SK-N-SH (cell line): ENCODE measurements around the gene MYRF. TPM values are rescaled to one million over a fixed set of nuclear protein-coding genes. Genes with fewer than 3 reads are reported as not detected.

Experiments used
- CTCF ChIA-PET: fragments of 300-600, 350-600 bp; formaldehyde crosslinking; extraction: SDS; loops from one replicate; lab custom pipeline; 2021; lab: Yijun Ruan, JAX
- POLR2A ChIA-PET: fragments of 350-600 bp; sonication (Branson Sonifier 250); formaldehyde crosslinking; extraction: SDS; loops from one replicate; lab custom pipeline; 2020; ENCODE audit warnings: antibody characterized with exemption, inconsistent platforms; lab: Yijun Ruan, JAX
- DNase-seq: peaks from one replicate; pipeline ENCODE4 v3.0.0; 2012
- H2AFZ ChIP-seq: fragments of 200-600 bp; sonication (generic); 2 replicates; pipeline ENCODE4 v1.8.1; 2016; ENCODE audit warnings: antibody characterized with exemption, mild to moderate bottlenecking, low read depth
- H3F3A ChIP-seq: fragments of 200-600 bp; sonication (generic); replicated peaks from 2 replicates; pipeline ENCODE3; 2016; ENCODE audit warnings: antibody characterized with exemption, mild to moderate bottlenecking; ENCODE audit not compliant: insufficient read depth
- H3K27ac ChIP-seq, 2 experiments: fragments of 200-500 bp in 1 of 2; fragments of 200-600 bp in 1 of 2; sonication (Bioruptor generic) in 1 of 2; sonication (generic), shearing (Covaris generic) in 1 of 2; 2 replicates each; pipeline versions ENCODE4 v1.5.1 to v1.6.1; 2014 to 2016; ENCODE audit warnings: low read depth in 2 of 2, inconsistent platforms in 1 of 2, low read length in 1 of 2, mild to moderate bottlenecking in 1 of 2, mixed read lengths in 1 of 2
- H3K27me3 ChIP-seq: fragments of 200-600 bp; sonication (generic), shearing (Covaris generic); 2 replicates; pipeline ENCODE4 v1.6.1; 2016; ENCODE audit warnings: mixed run types; ENCODE audit not compliant: insufficient read depth
- H3K36me3 ChIP-seq, 2 experiments: fragments of 200-500 bp in 1 of 2; fragments of 200-600 bp in 1 of 2; sonication (Bioruptor generic) in 1 of 2; sonication (generic) in 1 of 2; replicated peaks in 1 of 2; 2 replicates each; pipeline versions ENCODE3 to v1.5.1; 2014 to 2016; ENCODE audit warnings: low read length in 1 of 2, mild to moderate bottlenecking in 1 of 2; ENCODE audit not compliant: insufficient read depth in 2 of 2, control insufficient read depth in 1 of 2
- H3K4me1 ChIP-seq, 2 experiments: fragments of 200-500 bp in 1 of 2; fragments of 200-600 bp in 1 of 2; sonication (Bioruptor generic) in 1 of 2; sonication (generic), shearing (Covaris generic) in 1 of 2; 2 replicates each; pipeline versions ENCODE4 v1.5.1 to v1.6.1; 2014 to 2016; ENCODE audit warnings: low read depth in 1 of 2, low read length in 1 of 2, mixed run types in 1 of 2; ENCODE audit not compliant: insufficient read depth in 2 of 2, control insufficient read depth in 1 of 2
- H3K4me2 ChIP-seq: fragments of 200-600 bp; sonication (generic), shearing (Covaris generic); 2 replicates; pipeline ENCODE4 v1.6.1; 2017; ENCODE audit warnings: mixed run types
- H3K4me3 ChIP-seq, 2 experiments: fragments of 200-500 bp in 1 of 2; fragments of 200-600 bp in 1 of 2; sonication (Bioruptor generic) in 1 of 2; sonication (generic), shearing (Covaris generic) in 1 of 2; 2 replicates each; pipeline versions ENCODE4 v1.5.1 to v1.8.1; 2014 to 2016; ENCODE audit warnings: low read depth in 2 of 2, inconsistent platforms in 1 of 2, low read length in 1 of 2, mild to moderate bottlenecking in 1 of 2, mixed read lengths in 1 of 2, moderate library complexity in 1 of 2
- H3K79me2 ChIP-seq: fragments of 200-600 bp; sonication (generic); 2 replicates; pipeline ENCODE4 v1.8.1; 2017; ENCODE audit warnings: mild to moderate bottlenecking; ENCODE audit not compliant: insufficient read depth
- H3K9ac ChIP-seq: fragments of 200-600 bp; sonication (generic); 2 replicates; pipeline ENCODE4 v1.6.1; 2017; ENCODE audit warnings: mixed run types
- H3K9me2 ChIP-seq: fragments of 200-600 bp; sonication (generic); 2 replicates; pipeline ENCODE4 v1.6.1; 2017; ENCODE audit warnings: mixed run types
- H3K9me3 ChIP-seq: fragments of 200-600 bp; sonication (generic); 2 replicates; pipeline ENCODE4 v1.6.1; 2017; ENCODE audit warnings: mixed run types, mild to moderate bottlenecking, moderate library complexity
- H4K20me1 ChIP-seq: fragments of 200-600 bp; sonication (generic); 2 replicates; pipeline ENCODE4 v1.6.1; 2017; ENCODE audit warnings: mild to moderate bottlenecking, mixed run types; ENCODE audit not compliant: insufficient read depth
- CHD2 ChIP-seq: fragments of 150-350 bp; IDR thresholded peaks from 2 replicates; pipeline ENCODE4 v1.6.1; 2018; ENCODE audit warnings: low read length; ENCODE audit not compliant: partially characterized antibody
- ELF1 ChIP-seq: IDR thresholded peaks from 2 replicates; pipeline ENCODE4 v1.4.0; 2012
- EP300 ChIP-seq, 2 experiments: IDR thresholded peaks; 2 replicates each; pipeline versions ENCODE4 v1.4.0 to v1.6.1; 2012; ENCODE audit warnings: borderline replicate concordance in 1 of 2, low read depth in 1 of 2, low read length in 1 of 2
- FOSL2 ChIP-seq: IDR thresholded peaks from 2 replicates; pipeline ENCODE4 v1.4.0; 2012; ENCODE audit warnings: low read depth, mild to moderate bottlenecking, moderate library complexity, borderline replicate concordance
- FOXJ3 ChIP-seq: sonication (generic); formaldehyde crosslinking; IDR thresholded peaks from 2 replicates; pipeline ENCODE4 v1.5.1; 2020; ENCODE audit warnings: mild to moderate bottlenecking, missing genetic modification reagents
- FOXM1 ChIP-seq: IDR thresholded peaks from 2 replicates; pipeline ENCODE4 v1.4.0; 2012; ENCODE audit warnings: low read depth, mild to moderate bottlenecking
- IRF3 ChIP-seq: fragments of 150-350 bp; IDR thresholded peaks from 2 replicates; pipeline ENCODE4 v1.6.1; 2016; ENCODE audit warnings: mild to moderate bottlenecking, low read depth, low read length
- MEF2A ChIP-seq: IDR thresholded peaks from 2 replicates; pipeline ENCODE4 v1.4.0; 2012; ENCODE audit warnings: low read depth, borderline replicate concordance
- MXI1 ChIP-seq: IDR thresholded peaks from 2 replicates; pipeline ENCODE4 v1.6.1; 2012; ENCODE audit warnings: mild to moderate bottlenecking, low read depth, low read length, improper control_type of control experiment
- NFIC ChIP-seq: IDR thresholded peaks from 2 replicates; pipeline ENCODE4 v1.4.0; 2012; ENCODE audit warnings: borderline replicate concordance
- NRF1 ChIP-seq: IDR thresholded peaks from 2 replicates; pipeline ENCODE4 v1.6.1; 2012; ENCODE audit warnings: low read depth, mild to moderate bottlenecking, low read length
- RAD21 ChIP-seq: IDR thresholded peaks from 2 replicates; pipeline ENCODE4 v1.6.1; 2012; ENCODE audit warnings: mild to moderate bottlenecking, low read length
- SIN3A ChIP-seq: IDR thresholded peaks from 2 replicates; pipeline ENCODE4 v1.6.1; 2012; ENCODE audit warnings: low read depth, mild to moderate bottlenecking, low read length, moderate library complexity, borderline replicate concordance
- USF1 ChIP-seq: IDR thresholded peaks from 2 replicates; pipeline ENCODE4 v1.4.0; 2012; ENCODE audit warnings: low read depth, borderline replicate concordance
- WGBS: methylation state at CpG from one replicate; pipeline ENCODE4 v1.1.6; 2017; ENCODE audit warnings: low lambda C conversion rate; 5-methylcytosine and 5-hydroxymethylcytosine counted together
- polyA plus RNA-seq, 3 experiments: library from polyadenylated mRNA; depleted of rRNA; stranded (reverse); fragments of >200 nt; gene quantifications; 2 replicates each; pipeline ENCODE4 v1.2.3, GENCODE V29; 2012
- TF ChIP-seq, protein P1 (sequence below): fragments of 150-350 bp; IDR thresholded peaks from 2 replicates; pipeline ENCODE4 v1.6.1; 2017; ENCODE audit warnings: antibody characterized with exemption, low read length, low read depth, borderline replicate concordance
- TF ChIP-seq, protein P2 (sequence below): IDR thresholded peaks from 2 replicates; pipeline ENCODE4 v1.4.0; 2012; ENCODE audit warnings: low read depth, borderline replicate concordance
- TF ChIP-seq, protein P3 (sequence below): IDR thresholded peaks from 2 replicates; pipeline ENCODE4 v1.4.0; 2012; ENCODE audit warnings: low read depth

Gene MYRF
- polyA plus RNA-seq, 1 of the 3 experiments (the other 2 are of a cell fraction) = 2.8 TPM

DNA sequence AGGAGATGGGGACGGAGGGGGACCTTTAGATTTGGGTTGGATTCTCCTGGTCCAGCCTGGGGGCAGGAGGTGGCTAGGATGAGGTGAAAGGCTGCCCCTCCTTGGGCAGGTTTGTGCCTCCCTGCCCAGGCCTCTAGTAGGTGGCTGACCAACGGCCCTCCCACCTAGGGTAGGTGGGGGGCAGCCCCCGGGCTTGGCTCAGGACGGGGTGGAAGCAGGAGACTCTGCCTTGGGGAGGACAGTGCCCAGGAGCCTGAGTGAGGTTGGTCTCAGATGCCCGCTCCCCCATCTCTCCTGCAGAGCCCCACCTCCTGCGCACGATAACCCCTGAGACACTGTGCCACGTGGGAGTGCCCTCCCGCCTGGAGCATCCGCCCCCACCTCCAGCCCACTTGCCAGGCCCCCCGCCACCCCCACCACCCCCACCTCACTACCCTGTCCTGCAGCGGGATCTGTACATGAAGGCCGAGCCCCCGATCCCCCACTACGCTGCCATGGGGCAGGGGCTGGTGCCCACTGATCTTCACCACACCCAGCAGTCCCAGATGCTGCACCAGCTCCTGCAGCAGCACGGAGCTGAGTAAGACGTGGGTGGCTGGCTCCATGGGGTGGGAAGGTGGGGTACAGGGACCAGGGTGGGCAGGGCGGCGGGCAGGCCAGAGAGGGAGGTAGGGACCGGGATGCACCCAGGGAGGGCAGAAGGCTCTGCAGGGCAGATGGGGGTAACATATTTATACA is 17.7 kb downstream of the MYRF start:
- DNase-seq = no peak
- Histone ChIP-seq H3K79me2 (no peaks in the 10 kb centered on the region), H3K9ac (no peak overlapping the region), H3K27ac (no peak overlapping the region), H2AFZ (no peak overlapping the region), H3K36me3 (no peaks in the 10 kb centered on the region), H3F3A (no peaks in the 10 kb centered on the region), H3K4me1 (peaks cover 0 to 38% of the 10 kb centered on the region in 2 experiments; a peak in 1 of 4 replicates), H3K4me2 (no peak overlapping the region), H3K9me2 (no peaks in the 10 kb centered on the region), H4K20me1 (no peaks in the 10 kb centered on the region), H3K9me3 (no peaks in the 10 kb centered on the region), H3K4me3 (no peak overlapping the region), H3K27me3 (no peaks in the 10 kb centered on the region)
- 79% methylated on average over 17 of the region's 20 CpGs for WGBS
- TF ChIP-seq FOXM1 = no peak
- TF ChIP-seq ELF1 = no peak
- TF ChIP-seq, protein P1, sequence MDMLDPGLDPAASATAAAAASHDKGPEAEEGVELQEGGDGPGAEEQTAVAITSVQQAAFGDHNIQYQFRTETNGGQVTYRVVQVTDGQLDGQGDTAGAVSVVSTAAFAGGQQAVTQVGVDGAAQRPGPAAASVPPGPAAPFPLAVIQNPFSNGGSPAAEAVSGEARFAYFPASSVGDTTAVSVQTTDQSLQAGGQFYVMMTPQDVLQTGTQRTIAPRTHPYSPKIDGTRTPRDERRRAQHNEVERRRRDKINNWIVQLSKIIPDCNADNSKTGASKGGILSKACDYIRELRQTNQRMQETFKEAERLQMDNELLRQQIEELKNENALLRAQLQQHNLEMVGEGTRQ = no peak
- CTCF ChIA-PET = interaction anchor here (0.6 to 1.4 kb wide), 7 partner anchors 11 to 841 kb away, joined by 3 to 6 read pairs (median 4); partner anchors contain the start of gene TMEM258
- POLR2A ChIA-PET = no interaction called here

DNA sequence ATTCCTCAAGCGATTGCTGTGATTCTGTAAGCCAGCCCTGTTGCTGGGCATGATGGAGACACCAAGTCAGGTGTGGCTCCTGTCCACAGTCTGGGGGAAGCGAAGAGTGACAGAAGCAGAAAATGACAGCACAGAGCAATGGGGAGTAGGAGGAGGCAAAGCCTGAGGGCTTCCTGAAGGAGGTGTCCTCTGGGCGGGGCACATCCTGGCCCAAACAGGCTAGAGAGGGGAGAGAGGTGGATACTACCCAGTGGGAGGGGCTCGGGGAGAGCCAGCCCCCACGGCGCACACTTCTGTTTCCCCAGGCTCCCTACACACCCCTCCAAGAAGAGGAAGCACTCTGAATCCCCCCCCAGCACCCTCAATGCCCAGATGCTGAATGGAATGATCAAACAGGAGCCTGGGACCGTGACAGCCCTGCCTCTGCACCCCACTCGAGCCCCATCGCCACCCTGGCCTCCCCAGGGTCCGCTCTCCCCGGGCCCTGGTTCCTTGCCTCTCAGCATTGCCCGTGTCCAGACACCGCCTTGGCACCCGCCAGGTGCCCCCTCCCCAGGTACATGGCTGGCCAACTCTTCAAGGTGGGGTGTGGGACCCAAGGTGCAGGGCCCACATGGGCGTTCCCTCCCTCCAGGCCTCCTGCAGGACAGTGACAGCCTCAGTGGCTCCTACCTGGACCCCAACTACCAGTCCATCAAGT is 18.9 kb downstream of the MYRF start:
- Histone ChIP-seq H3K4me1 (peaks cover 0 to 36% of the 10 kb centered on the region in 2 experiments; a peak in 1 of 4 replicates), H3K9me3 (no peaks in the 10 kb centered on the region), H4K20me1 (no peaks in the 10 kb centered on the region), H3K79me2 (no peaks in the 10 kb centered on the region), H3K9ac (no peak overlapping the region), H3K27ac (peak overlapping the region in 1 of 2 experiments; percentile 70; a peak in 1 of 4 replicates), H3K9me2 (no peaks in the 10 kb centered on the region), H3F3A (no peaks in the 10 kb centered on the region), H3K27me3 (no peaks in the 10 kb centered on the region), H3K4me3 (no peak overlapping the region), H3K36me3 (no peaks in the 10 kb centered on the region), H3K4me2 (no peak overlapping the region), H2AFZ (no peak overlapping the region)
- ChIA-PET CTCF (interaction anchor here (0.9 to 2.3 kb wide), 5 partner anchors 9 to 24 kb away, joined by 3 to 15 read pairs (median 4); partner anchors contain the start of gene TMEM258), POLR2A (no interaction called here)
- DNase-seq = no peak
- WGBS = 95% methylated on average over 9 of the region's 15 CpGs
- no peak for TF ChIP-seq USF1
- TF ChIP-seq, protein P1 = no peak
- no peak for TF ChIP-seq SIN3A
- TF ChIP-seq EP300 (IDR thresholded peaks at IDR 0.05; ENCODE audit: borderline replicate concordance in 1 of 2, low read depth in 1 of 2, low read length in 1 of 2) = no peak
- no peak for TF ChIP-seq FOXM1
- no peak for TF ChIP-seq RAD21
- TF ChIP-seq ELF1 = no peak
- TF ChIP-seq NRF1 = no peak
- no peak for TF ChIP-seq MXI1
- no peak for TF ChIP-seq IRF3
- no peak for TF ChIP-seq FOSL2
- TF ChIP-seq, protein P2, sequence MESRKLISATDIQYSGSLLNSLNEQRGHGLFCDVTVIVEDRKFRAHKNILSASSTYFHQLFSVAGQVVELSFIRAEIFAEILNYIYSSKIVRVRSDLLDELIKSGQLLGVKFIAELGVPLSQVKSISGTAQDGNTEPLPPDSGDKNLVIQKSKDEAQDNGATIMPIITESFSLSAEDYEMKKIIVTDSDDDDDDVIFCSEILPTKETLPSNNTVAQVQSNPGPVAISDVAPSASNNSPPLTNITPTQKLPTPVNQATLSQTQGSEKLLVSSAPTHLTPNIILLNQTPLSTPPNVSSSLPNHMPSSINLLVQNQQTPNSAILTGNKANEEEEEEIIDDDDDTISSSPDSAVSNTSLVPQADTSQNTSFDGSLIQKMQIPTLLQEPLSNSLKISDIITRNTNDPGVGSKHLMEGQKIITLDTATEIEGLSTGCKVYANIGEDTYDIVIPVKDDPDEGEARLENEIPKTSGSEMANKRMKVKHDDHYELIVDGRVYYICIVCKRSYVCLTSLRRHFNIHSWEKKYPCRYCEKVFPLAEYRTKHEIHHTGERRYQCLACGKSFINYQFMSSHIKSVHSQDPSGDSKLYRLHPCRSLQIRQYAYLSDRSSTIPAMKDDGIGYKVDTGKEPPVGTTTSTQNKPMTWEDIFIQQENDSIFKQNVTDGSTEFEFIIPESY = no peak
- TF ChIP-seq CHD2 = no peak
- TF ChIP-seq MEF2A = no peak
- TF ChIP-seq, protein P3, sequence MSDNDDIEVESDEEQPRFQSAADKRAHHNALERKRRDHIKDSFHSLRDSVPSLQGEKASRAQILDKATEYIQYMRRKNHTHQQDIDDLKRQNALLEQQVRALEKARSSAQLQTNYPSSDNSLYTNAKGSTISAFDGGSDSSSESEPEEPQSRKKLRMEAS = no peak
- TF ChIP-seq FOXJ3 = no peak
- no peak for TF ChIP-seq NFIC
